HG02678 (cell line): ENCODE data around the gene TSR2.
"Not testable (repeated sequence)": the region's sequence is repeated elsewhere in the genome, so short reads cannot be mapped to it uniquely, and the experiment has no call there.

Experiments
- ATAC-seq: cut with Tn5 transposase; IDR thresholded peaks from one replicate; pipeline ENCODE4 v1.9.1; 2021; ENCODE audit warnings: mild to moderate bottlenecking, moderate library complexity; ENCODE audit not compliant: unreplicated experiment

Gene TSR2

GRCh38 chrX:54470054-54470760 lies 30.0 kb downstream of the TSR2 start:
- no peak for ATAC-seq

- ATAC-seq, result no peak
Measured at GRCh38 chrX:54473993-54474859, 34.0 kb downstream of the TSR2 start.

- ATAC-seq, result no peak
Measured at GRCh38 chrX:54479136-54480111, 39.2 kb downstream of the TSR2 start.

- ATAC-seq, result no peak
Measured at GRCh38 chrX:54482839-54483593, 42.8 kb downstream of the TSR2 start.

DNA sequence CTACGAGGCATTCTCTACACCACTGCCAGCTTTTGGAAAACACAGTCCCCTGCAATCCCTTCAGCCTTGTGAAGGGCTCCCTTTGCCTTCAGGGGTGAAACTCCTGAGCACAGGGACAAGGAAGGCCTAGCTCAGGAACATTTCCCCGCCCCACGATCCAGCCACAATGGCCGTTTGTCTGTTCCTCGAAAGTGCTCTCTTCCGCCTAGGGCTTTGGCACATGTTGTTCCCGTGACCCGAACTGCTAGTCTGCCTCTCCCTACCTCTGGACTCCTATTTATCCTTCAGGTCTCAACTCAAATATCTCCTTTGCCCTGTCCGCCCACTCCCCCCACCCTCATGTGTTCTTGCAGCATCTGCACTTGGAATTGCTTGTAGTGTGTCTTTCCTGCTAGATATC lies 43.7 kb downstream of the TSR2 start:
- ATAC-seq, result no peak

GRCh38 chrX:54484666-54485065 lies 44.5 kb downstream of the TSR2 start:
- ATAC-seq, result no peak

DNA sequence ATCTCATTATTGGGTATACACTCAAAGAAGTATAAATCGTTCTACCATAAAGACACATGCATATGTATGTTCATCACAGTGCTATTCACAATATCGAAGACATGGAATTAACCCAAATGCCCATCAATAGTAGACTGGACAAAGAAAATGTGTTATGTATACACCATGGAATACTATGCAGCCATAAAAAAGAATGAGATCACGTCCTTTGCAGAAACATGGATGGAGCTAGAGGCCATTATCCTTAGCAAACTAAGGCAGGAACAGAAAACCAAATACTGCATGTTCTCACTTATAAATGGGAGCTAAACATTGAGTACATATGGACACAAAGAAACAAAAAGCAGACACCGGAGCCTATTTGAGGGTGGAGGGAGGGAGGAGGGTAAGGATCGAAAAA lies 49.6 kb downstream of the TSR2 start:
- ATAC-seq, result not testable (repeated sequence)

GRCh38 chrX:54492340-54492739 lies 52.1 kb downstream of the TSR2 start:
- ATAC-seq, result no peak

- ATAC-seq, result no peak
Measured at GRCh38 chrX:54494166-54494988, 54.2 kb downstream of the TSR2 start.
